Activated CD4-positive, CD25-positive, alpha-beta regulatory T cell treated with anti-CD3 and anti-CD28 coated beads, Interleukin-2, amount 50 U/mL, for 72 hours (primary cell): ENCODE results near the gene MTX1.
"Not testable (repeated sequence)": the region's sequence is repeated elsewhere in the genome, so short reads cannot be mapped to it uniquely, and the experiment has no call there.

Experiments used
- DNase-seq: peaks from one replicate; pipeline ENCODE4 v3.0.0; 2021

The MTX1 gene

GRCh38 chr1:155209312-155209721, 822 bp downstream of the MTX1 start:
- DNase-seq: no peak

- DNase-seq: no peak
These were observed 2.0 kb downstream of the MTX1 start for GRCh38 chr1:155210314-155211104.

- not testable (repeated sequence) for DNase-seq
These were observed 3.0 kb downstream of the MTX1 start for GRCh38 chr1:155211381-155212050.

GRCh38 chr1:155212051-155212440, 3.6 kb downstream of the MTX1 start:
- DNase-seq: not testable (repeated sequence)

- not testable (repeated sequence) for DNase-seq
These were observed 6.2 kb downstream of the MTX1 start for GRCh38 chr1:155214702-155215101.

- DNase-seq: no peak
These were observed 10.5 kb downstream of the MTX1 start for GRCh38 chr1:155218854-155219591.

GRCh38 chr1:155219592-155220031, 11.1 kb downstream of the MTX1 start:
- no peak for DNase-seq

GRCh38 chr1:155220211-155220965, 11.9 kb downstream of the MTX1 start:
- not testable (repeated sequence) for DNase-seq

GRCh38 chr1:155223047-155223446, 14.6 kb downstream of the MTX1 start:
- no peak for DNase-seq

- DNase-seq: not testable (repeated sequence)
These were observed 16.9 kb downstream of the MTX1 start for GRCh38 chr1:155225404-155225759.

GRCh38 chr1:155226188-155226909, 17.9 kb downstream of the MTX1 start:
- DNase-seq: peak; percentile 75

- peak; percentile 61 for DNase-seq
These were observed 18.4 kb downstream of the MTX1 start for GRCh38 chr1:155226910-155227260.

- DNase-seq: peak; percentile 96
These were observed 19.0 kb downstream of the MTX1 start for GRCh38 chr1:155227261-155228095.

GRCh38 chr1:155228096-155228427, 19.6 kb downstream of the MTX1 start:
- no peak for DNase-seq

- DNase-seq: not testable (repeated sequence)
These were observed 22.8 kb downstream of the MTX1 start for GRCh38 chr1:155231302-155231701.

GRCh38 chr1:155232001-155232978, 23.8 kb downstream of the MTX1 start:
- not testable (repeated sequence) for DNase-seq

GRCh38 chr1:155233502-155233901, 25.0 kb downstream of the MTX1 start:
- DNase-seq: not testable (repeated sequence)

- not testable (repeated sequence) for DNase-seq
These were observed 26.9 kb downstream of the MTX1 start for GRCh38 chr1:155235375-155235774.

- DNase-seq: no peak
These were observed 28.0 kb downstream of the MTX1 start for GRCh38 chr1:155236451-155236850.

- peak; percentile 54 for DNase-seq
These were observed 32.7 kb downstream of the MTX1 start for GRCh38 chr1:155241069-155241679.
